Neural progenitor cell (in vitro differentiated cells): ENCODE results near the gene UGT1A6.

Experiments
- CTCF ChIP-seq: fragments of 200-600 bp; sonication (generic); IDR thresholded peaks from 2 replicates; pipeline ENCODE4 v1.5.1; 2017; ENCODE audit warnings: antibody characterized with exemption, mild to moderate bottlenecking
- EZH2 ChIP-seq: fragments of 200-600 bp; sonication (generic); IDR thresholded peaks from 2 replicates; pipeline ENCODE4 v1.6.1; 2017; ENCODE audit warnings: antibody characterized with exemption, mild to moderate bottlenecking, moderate library complexity

DNA sequence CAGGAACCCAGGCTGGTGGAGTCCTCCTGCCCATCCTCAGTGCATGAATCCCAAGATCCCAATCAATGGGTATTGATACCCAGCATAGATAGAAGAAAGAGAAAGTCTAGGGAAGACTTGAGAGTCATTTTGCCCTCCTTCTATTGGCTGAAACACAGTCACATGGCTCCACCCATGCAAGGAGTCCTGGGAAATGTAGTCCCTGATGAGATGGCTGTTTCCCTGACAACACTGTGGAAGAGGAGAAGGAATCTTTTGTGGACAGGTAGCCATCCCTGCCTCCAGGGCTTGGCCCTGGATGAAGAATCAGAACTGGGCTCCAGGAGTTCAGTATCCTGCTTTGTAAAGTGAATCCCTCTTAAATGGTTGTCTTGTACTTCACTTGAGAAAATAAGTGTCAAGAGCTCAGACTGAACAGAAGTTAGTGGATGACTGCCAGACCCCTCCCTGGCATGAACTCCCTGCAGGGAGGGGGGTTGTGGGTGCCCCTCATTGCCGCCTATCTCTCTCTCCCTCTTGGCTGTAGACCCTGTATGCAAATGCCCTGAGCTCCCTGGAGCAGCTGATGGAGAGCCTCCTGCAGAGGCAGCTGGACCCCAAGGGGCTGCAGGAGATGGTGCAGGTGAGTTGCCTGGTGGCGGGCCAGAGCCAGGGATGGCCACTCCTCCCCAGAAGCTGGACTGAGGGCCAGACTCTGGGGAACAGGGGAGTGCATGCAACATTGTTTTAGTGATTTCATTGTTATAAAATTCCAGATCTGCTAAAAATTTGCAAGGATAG, 121.6 kb downstream of the UGT1A6 start:
- TF ChIP-seq EZH2 (no peak), CTCF (no peak)
